Measurements from ENCODE around the gene FOXJ2. TPM values are rescaled to one million over a fixed set of nuclear protein-coding genes. Genes with fewer than 3 reads are reported as not detected.

FOXJ2 gene
- total RNA-seq = 12.0 and 12.4 TPM in 2 replicates

DNA sequence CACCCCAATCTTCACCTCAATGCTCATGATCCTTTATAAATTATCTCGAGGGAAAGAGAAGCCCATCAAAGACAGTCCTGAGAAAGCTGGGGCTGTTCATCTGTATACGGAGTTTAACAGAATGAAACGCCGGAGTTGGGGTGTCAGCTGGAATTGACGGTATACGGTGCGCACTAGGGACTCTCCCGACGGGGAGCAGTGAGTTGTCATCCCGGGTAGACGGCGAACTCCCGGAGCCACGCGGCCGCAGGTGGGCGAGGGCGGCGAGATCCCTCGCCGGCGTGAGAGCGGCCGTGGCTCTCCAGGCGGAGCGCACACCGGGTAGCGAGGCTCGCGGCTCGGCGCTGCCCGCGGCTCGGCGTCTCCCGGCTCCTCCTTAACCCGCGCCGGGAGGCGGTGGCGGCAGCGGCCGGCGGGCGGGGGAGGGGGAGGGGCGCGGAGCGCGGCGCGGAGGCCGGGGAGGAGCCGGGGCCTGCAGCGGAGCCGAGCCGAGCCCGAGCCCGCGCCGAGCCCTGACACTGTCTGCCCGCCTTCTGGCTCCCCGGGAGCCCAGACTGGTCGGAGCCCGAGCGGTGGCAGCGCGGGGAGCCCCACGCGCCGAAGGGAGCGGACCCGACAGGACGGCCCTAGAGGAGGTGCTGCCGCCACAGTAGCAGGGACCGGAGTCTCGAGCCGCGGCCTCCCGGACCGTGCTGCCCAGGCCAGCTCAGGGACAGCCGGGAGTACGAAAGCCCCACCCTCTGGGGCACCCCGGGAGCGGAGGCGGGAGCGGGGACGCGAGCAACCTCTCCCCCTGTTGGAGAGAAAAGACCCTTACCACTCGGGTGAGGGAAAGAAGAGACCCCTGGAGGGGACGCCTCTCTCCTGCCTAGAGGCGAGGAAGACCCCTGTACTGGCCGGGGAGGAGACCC lies at the start of gene FOXJ2:
TSS of gene FOXJ2 (plus strand) at position 475 of the 911 bp plus-strand sequence. CDS start 7,117 bp downstream, outside the sequence.

DNA sequence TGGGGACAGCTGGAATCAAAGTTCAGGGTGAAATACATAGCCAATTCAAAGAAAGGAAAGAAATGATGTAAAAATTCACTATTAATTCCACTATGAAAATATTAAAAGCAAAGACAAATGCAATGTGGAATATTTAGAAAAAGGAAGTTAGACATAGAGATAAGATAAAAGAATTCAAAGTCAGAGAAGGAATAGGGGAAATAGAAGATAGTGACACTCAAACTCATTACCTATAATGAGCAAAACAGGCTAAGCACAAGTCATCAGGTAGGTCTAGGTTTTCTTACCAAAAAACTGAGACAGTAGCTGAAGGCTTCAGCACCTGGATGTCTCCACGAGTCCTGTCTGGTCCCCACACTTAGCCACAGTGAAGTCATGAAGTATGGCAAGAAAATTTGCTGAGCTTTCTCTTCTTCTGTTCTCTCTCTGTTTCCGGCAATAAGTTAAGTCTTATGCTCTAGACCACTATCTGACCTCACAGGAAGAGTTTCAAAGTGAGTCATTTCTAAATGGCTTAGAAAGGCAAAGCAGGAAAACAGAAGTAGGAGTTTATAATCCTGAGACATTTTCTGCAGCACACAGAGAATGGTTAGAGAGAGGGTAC lies 33.6 kb downstream of the FOXJ2 start, which contains the start of gene C3AR1:
TSS of gene C3AR1 (minus strand) at position 369 of the 604 bp plus-strand sequence. CDS start 6,174 bp downstream, outside the sequence.

Other genes with a start within 250 kb of the FOXJ2 start
- gene NANOG, start 243.3 kb upstream of the FOXJ2 start, total RNA-seq = under 0.01 and 0.32 TPM in 2 replicates
- not detected in 2 replicates for gene SLC2A14, start 159.8 kb upstream of the FOXJ2 start, total RNA-seq
- gene SLC2A3, start 96.5 kb upstream of the FOXJ2 start, total RNA-seq = 82.6 and 140 TPM in 2 replicates
- 0.13 and 0.43 TPM in 2 replicates for gene C3AR1, start 33.6 kb downstream of the FOXJ2 start, total RNA-seq
- 41.3 and 44.6 TPM in 2 replicates for gene NECAP1, start 49.6 kb downstream of the FOXJ2 start, total RNA-seq
- gene CLEC4A, start 90.9 kb downstream of the FOXJ2 start, total RNA-seq = 0.32 and 0.52 TPM in 2 replicates
- gene ZNF705A, start 124.3 kb downstream of the FOXJ2 start, total RNA-seq = not detected in 2 replicates
- gene FAM90A1, start 194.9 kb downstream of the FOXJ2 start, total RNA-seq = 0.13 and 0.43 TPM in 2 replicates

Data from articular chondrocyte of knee joint (primary cell).